IMR-90 (cell line): Measurements from ENCODE around the gene FRAS1. TPM values are rescaled to one million over a fixed set of nuclear protein-coding genes. Genes with fewer than 3 reads are reported as not detected.

ENCODE experiments used
- ATAC-seq: fragments of 200-7000 bp; cut with Tn5 transposase; 2 replicates; pipeline ENCODE4 v1.9.1; 2020; ENCODE audit warnings: low read depth, mild to moderate bottlenecking, moderate library complexity
- BruUV-seq: library from RNA; stranded (reverse); fragments of 400-500 nt; replicated peaks from 2 replicates; lab custom pipeline; 2021; lab: Mats Ljungman, UMichigan
- CTCF ChIA-PET: fragments of 300-600 bp; formaldehyde crosslinking; extraction: SDS; loops from one replicate; lab custom pipeline; 2021; ENCODE audit warnings: antibody characterized with exemption; lab: Yijun Ruan, JAX
- POLR2A ChIA-PET: fragments of 300-600 bp; sonication (Branson Sonifier 250); formaldehyde crosslinking; loops from one replicate; lab custom pipeline; 2022; ENCODE audit warnings: antibody characterized with exemption; ENCODE audit not compliant: unreplicated experiment; lab: Charles Lee
- DNase-seq: peaks from one replicate; pipeline ENCODE4 v3.0.0; 2013
- H2AFZ ChIP-seq: replicated peaks from 2 replicates; pipeline ENCODE3; 2013; ENCODE audit warnings: low read length, mild to moderate bottlenecking; ENCODE audit not compliant: poor library complexity
- H2AK5ac ChIP-seq: 2 replicates; pipeline ENCODE4 v1.6.1; 2013; ENCODE audit warnings: low read depth, low read length, inconsistent platforms
- H2AK9ac ChIP-seq: replicated peaks from 2 replicates; pipeline ENCODE3; 2013; ENCODE audit warnings: mild to moderate bottlenecking, low read depth, low read length, moderate library complexity; ENCODE audit not compliant: poor library complexity
- H2BK120ac ChIP-seq: 2 replicates; pipeline ENCODE4 v1.6.1; 2013; ENCODE audit warnings: low read depth, low read length, inconsistent platforms
- H2BK15ac ChIP-seq: 3 replicates; pipeline ENCODE4 v1.6.1; 2013; ENCODE audit warnings: low read depth, low read length, inconsistent platforms
- H2BK20ac ChIP-seq: 2 replicates; pipeline ENCODE4 v1.6.1; 2013; ENCODE audit warnings: low read depth, mild to moderate bottlenecking, inconsistent platforms, low read length, moderate library complexity
- H2BK5ac ChIP-seq: 2 replicates; pipeline ENCODE4 v1.6.1; 2013; ENCODE audit warnings: mild to moderate bottlenecking, low read depth, low read length, inconsistent platforms; ENCODE audit not compliant: poor library complexity, severe bottlenecking
- H3K14ac ChIP-seq: replicated peaks from 2 replicates; pipeline ENCODE4 v1.6.1; 2013; ENCODE audit warnings: low read depth, low read length, inconsistent platforms
- H3K18ac ChIP-seq: 2 replicates; pipeline ENCODE4 v1.6.1; 2013; ENCODE audit warnings: low read depth, low read length, control low read depth
- H3K23ac ChIP-seq: 2 replicates; pipeline ENCODE4 v1.6.1; 2013; ENCODE audit warnings: low read depth, low read length, inconsistent platforms
- H3K27ac ChIP-seq: 2 replicates; pipeline ENCODE4 v1.5.1; 2013; ENCODE audit warnings: mild to moderate bottlenecking, control low read depth, low read length; ENCODE audit not compliant: insufficient read depth
- H3K27me3 ChIP-seq: 2 replicates; pipeline ENCODE4 v1.6.1; 2013; ENCODE audit warnings: low read length; ENCODE audit not compliant: control insufficient read depth, insufficient read depth
- H3K36me3 ChIP-seq: 2 replicates; pipeline ENCODE4 v1.6.1; 2013; ENCODE audit warnings: low read length, mixed read lengths; ENCODE audit not compliant: control insufficient read depth, insufficient read depth
- H3K4ac ChIP-seq: 2 replicates; pipeline ENCODE4 v1.6.1; 2013; ENCODE audit warnings: low read depth, low read length, inconsistent platforms
- H3K4me1 ChIP-seq: 2 replicates; pipeline ENCODE4 v1.6.1; 2013; ENCODE audit warnings: low read length, mixed read lengths; ENCODE audit not compliant: control insufficient read depth, insufficient read depth
- H3K4me2 ChIP-seq: 2 replicates; pipeline ENCODE4 v1.6.1; 2013; ENCODE audit warnings: low read depth, mild to moderate bottlenecking, control low read depth, low read length, moderate library complexity
- H3K4me3 ChIP-seq: 2 replicates; pipeline ENCODE4 v1.5.1; 2013; ENCODE audit warnings: low read depth, mild to moderate bottlenecking, control low read depth, low read length, moderate library complexity; ENCODE audit not compliant: insufficient read depth
- H3K56ac ChIP-seq: 2 replicates; pipeline ENCODE4 v1.6.1; 2013; ENCODE audit warnings: low read length, inconsistent platforms; ENCODE audit not compliant: insufficient read depth; ENCODE audit errors: extremely low read depth
- H3K79me1 ChIP-seq, 2 experiments: 2 replicates each; pipeline ENCODE4 v1.6.1; 2013; ENCODE audit warnings: low read length in 2 of 2, inconsistent platforms in 1 of 2, low read depth in 1 of 2
- H3K9ac ChIP-seq: 2 replicates; pipeline ENCODE4 v1.6.1; 2013; ENCODE audit warnings: low read depth, low read length, control low read depth
- H3K9me1 ChIP-seq: 2 replicates; pipeline ENCODE4 v1.6.1; 2013; ENCODE audit warnings: low read length, inconsistent platforms; ENCODE audit not compliant: insufficient read depth
- H3K9me3 ChIP-seq: 2 replicates; pipeline ENCODE4 v1.6.1; 2013; ENCODE audit warnings: low read length; ENCODE audit not compliant: control insufficient read depth, insufficient read depth
- H4K20me1 ChIP-seq: 2 replicates; pipeline ENCODE4 v1.6.1; 2013; ENCODE audit warnings: low read length, inconsistent platforms; ENCODE audit not compliant: insufficient read depth
- H4K5ac ChIP-seq: 2 replicates; pipeline ENCODE4 v1.6.1; 2013; ENCODE audit warnings: mild to moderate bottlenecking, low read depth, low read length, control low read depth
- H4K8ac ChIP-seq, 2 experiments: 2 replicates each; pipeline ENCODE4 v1.6.1; 2013; ENCODE audit warnings: low read depth in 2 of 2, low read length in 2 of 2, control low read depth in 1 of 2, inconsistent platforms in 1 of 2
- H4K91ac ChIP-seq: 2 replicates; pipeline ENCODE4 v1.6.1; 2013; ENCODE audit warnings: low read depth, low read length, inconsistent platforms; ENCODE audit not compliant: insufficient read depth
- BHLHE40 ChIP-seq: fragments of 150-350 bp; IDR thresholded peaks from 2 replicates; pipeline ENCODE4 v1.6.1; 2016; ENCODE audit warnings: mild to moderate bottlenecking, low read depth, low read length
- CEBPB ChIP-seq: IDR thresholded peaks from 2 replicates; pipeline ENCODE4 v1.6.1; 2012; ENCODE audit warnings: low read depth, low read length, improper control_type of control experiment
- CHD1 ChIP-seq: IDR thresholded peaks from 2 replicates; pipeline ENCODE4 v1.6.1; 2012; ENCODE audit warnings: low read depth, low read length, improper control_type of control experiment
- FOS ChIP-seq: fragments of 150-350 bp; IDR thresholded peaks from 2 replicates; pipeline ENCODE4 v1.6.1; 2016; ENCODE audit warnings: low read depth, low read length
- MAFK ChIP-seq: IDR thresholded peaks from 2 replicates; pipeline ENCODE4 v1.6.1; 2012; ENCODE audit warnings: low read depth, low read length, improper control_type of control experiment
- MAZ ChIP-seq: IDR thresholded peaks from 2 replicates; pipeline ENCODE4 v1.6.1; 2012; ENCODE audit warnings: low read depth, mild to moderate bottlenecking, low read length, improper control_type of control experiment, moderate library complexity, borderline replicate concordance
- MXI1 ChIP-seq: IDR thresholded peaks from 2 replicates; pipeline ENCODE4 v1.6.1; 2012; ENCODE audit warnings: low read depth, mild to moderate bottlenecking, low read length, moderate library complexity, borderline replicate concordance
- NFE2L2 ChIP-seq: fragments of 150-350 bp; IDR thresholded peaks from 2 replicates; pipeline ENCODE4 v1.6.1; 2016; ENCODE audit warnings: low read depth, mild to moderate bottlenecking, low read length
- POLR2A ChIP-seq: IDR thresholded peaks from 2 replicates; pipeline ENCODE4 v1.6.1; 2012; ENCODE audit warnings: mild to moderate bottlenecking, low read depth, low read length
- RAD21 ChIP-seq: IDR thresholded peaks from 2 replicates; pipeline ENCODE4 v1.6.1; 2012; ENCODE audit warnings: low read length, improper control_type of control experiment
- RCOR1 ChIP-seq: IDR thresholded peaks from 2 replicates; pipeline ENCODE4 v1.6.1; 2012; ENCODE audit warnings: mild to moderate bottlenecking, low read length, improper control_type of control experiment; ENCODE audit not compliant: insufficient replicate concordance
- RFX5 ChIP-seq: IDR thresholded peaks from 2 replicates; pipeline ENCODE4 v1.8.0; 2012; ENCODE audit warnings: low read depth, mild to moderate bottlenecking, low read length, moderate library complexity
- SMC3 ChIP-seq: fragments of 150-350 bp; IDR thresholded peaks from 2 replicates; pipeline ENCODE4 v1.6.1; 2016; ENCODE audit warnings: low read depth, mild to moderate bottlenecking, antibody characterized with exemption, low read length, moderate library complexity
- WGBS, 2 experiments: methylation state at CpG; one replicate each; pipeline versions ENCODE4 v1.1.5 to v1.1.7; 2013; ENCODE audit warnings: missing lambda C conversion rate in 2 of 2; ENCODE audit not compliant: insufficient read length in 1 of 2; ENCODE audit errors: extremely low coverage in 2 of 2; 5-methylcytosine and 5-hydroxymethylcytosine counted together
- dilution Hi-C: fragments of 300-500 bp; cut with HindIII; formaldehyde crosslinking; loops from one replicate; pipeline ENCODE4 v1.14.3; 2018; ENCODE audit warnings: low sequenced_read_pairs; ENCODE audit not compliant: unreplicated experiment
- in situ Hi-C: fragments of 300-500 bp; cut with MboI; formaldehyde crosslinking; loops from 3 replicates; pipeline ENCODE4 v1.14.3; 2019; ENCODE audit warnings: low sequenced_read_pairs, inconsistent platforms, mixed read lengths
- intact Hi-C: fragments of 100-400 bp; cut with micrococcal nuclease; formaldehyde crosslinking; loops from 2 replicates; pipeline ENCODE4 v1.10.0; 2022
- polyA plus RNA-seq, 3 experiments: library from polyadenylated mRNA; depleted of rRNA; stranded (reverse); fragments of >200 nt; gene quantifications; 2 replicates each; pipeline ENCODE4 v1.2.3, GENCODE V29; 2012; ENCODE audit warnings: low replicate concordance in 1 of 3
- total RNA-seq: library from RNA; depleted of rRNA; stranded (reverse); fragments of >200 nt; gene quantifications from 2 replicates; pipeline ENCODE4 v1.2.3, GENCODE V29; 2012
- TF ChIP-seq, protein P1 (sequence below): fragments of 150-350 bp; IDR thresholded peaks from 2 replicates; pipeline ENCODE4 v1.6.1; 2016; ENCODE audit warnings: low read depth, mild to moderate bottlenecking, low read length, moderate library complexity, borderline replicate concordance
- TF ChIP-seq, protein P2 (sequence below): fragments of 150-350 bp; IDR thresholded peaks from 2 replicates; pipeline ENCODE4 v1.6.1; 2017; ENCODE audit warnings: mild to moderate bottlenecking, antibody characterized with exemption, low read length, low read depth
- TF ChIP-seq, protein P3 (sequence below): conservative IDR thresholded peaks from 2 replicates; pipeline ENCODE4 v1.5.1; 2012; ENCODE audit warnings: mild to moderate bottlenecking, low read depth, low read length, improper control_type of control experiment

The FRAS1 gene
- total and polyA plus RNA-seq, 2 of the 4 experiments (the other 2 are of a cell fraction), result under 0.01 to 0.03 TPM

DNA sequence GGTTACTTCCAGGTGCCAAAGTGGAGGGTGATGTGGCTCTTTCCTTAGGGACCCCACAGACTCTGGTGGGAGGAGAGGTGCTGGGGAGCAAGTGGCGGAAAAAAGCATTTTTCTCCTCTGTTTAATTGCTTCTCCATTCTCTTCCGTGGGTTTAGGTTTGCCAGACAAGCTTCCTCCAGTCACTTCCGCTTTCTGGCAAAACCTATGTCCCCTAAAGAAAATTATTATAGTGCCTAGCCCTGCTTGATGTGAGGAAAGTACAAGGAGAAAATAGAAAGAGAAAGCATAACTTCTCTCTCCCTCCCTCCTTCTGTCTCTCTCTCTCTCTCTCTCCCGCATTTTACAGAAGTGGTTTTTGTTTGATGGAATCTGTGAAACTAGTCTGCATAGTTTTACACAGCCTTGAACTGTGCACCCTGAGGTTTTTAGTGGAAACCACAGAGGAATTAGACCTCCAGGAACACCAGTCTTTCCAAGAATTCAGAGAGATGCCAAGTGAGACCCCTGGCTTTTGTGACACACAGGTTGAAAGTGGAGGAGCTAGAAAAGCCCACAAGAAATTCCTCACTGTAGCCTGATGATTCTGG is 263.3 kb downstream of the FRAS1 start:
- H3K18ac ChIP-seq, result no peak overlapping the region
- ATAC-seq (no peak), DNase-seq (no peak)
- no CpG with 5 or more reads among the region's 4 CpGs for WGBS, 2 experiments
- H2AK5ac ChIP-seq, result no peak overlapping the region
- no peak overlapping the region for H3K9ac ChIP-seq
- H3K14ac ChIP-seq, result no peak overlapping the region
- H3K23ac ChIP-seq, result no peak overlapping the region
- TF ChIP-seq NFE2L2 (no peak), CEBPB (no peak), CHD1 (no peak), SMC3 (no peak), RCOR1 (no peak), POLR2A (no peak), MAFK (no peak), RAD21 (no peak), RFX5 (no peak), MAZ (no peak), MXI1 (no peak), BHLHE40 (no peak), FOS (no peak)
- TF ChIP-seq, protein P1, sequence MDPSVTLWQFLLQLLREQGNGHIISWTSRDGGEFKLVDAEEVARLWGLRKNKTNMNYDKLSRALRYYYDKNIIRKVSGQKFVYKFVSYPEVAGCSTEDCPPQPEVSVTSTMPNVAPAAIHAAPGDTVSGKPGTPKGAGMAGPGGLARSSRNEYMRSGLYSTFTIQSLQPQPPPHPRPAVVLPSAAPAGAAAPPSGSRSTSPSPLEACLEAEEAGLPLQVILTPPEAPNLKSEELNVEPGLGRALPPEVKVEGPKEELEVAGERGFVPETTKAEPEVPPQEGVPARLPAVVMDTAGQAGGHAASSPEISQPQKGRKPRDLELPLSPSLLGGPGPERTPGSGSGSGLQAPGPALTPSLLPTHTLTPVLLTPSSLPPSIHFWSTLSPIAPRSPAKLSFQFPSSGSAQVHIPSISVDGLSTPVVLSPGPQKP, result no peak
- TF ChIP-seq, protein P2, sequence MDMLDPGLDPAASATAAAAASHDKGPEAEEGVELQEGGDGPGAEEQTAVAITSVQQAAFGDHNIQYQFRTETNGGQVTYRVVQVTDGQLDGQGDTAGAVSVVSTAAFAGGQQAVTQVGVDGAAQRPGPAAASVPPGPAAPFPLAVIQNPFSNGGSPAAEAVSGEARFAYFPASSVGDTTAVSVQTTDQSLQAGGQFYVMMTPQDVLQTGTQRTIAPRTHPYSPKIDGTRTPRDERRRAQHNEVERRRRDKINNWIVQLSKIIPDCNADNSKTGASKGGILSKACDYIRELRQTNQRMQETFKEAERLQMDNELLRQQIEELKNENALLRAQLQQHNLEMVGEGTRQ, result no peak
- TF ChIP-seq, protein P3, sequence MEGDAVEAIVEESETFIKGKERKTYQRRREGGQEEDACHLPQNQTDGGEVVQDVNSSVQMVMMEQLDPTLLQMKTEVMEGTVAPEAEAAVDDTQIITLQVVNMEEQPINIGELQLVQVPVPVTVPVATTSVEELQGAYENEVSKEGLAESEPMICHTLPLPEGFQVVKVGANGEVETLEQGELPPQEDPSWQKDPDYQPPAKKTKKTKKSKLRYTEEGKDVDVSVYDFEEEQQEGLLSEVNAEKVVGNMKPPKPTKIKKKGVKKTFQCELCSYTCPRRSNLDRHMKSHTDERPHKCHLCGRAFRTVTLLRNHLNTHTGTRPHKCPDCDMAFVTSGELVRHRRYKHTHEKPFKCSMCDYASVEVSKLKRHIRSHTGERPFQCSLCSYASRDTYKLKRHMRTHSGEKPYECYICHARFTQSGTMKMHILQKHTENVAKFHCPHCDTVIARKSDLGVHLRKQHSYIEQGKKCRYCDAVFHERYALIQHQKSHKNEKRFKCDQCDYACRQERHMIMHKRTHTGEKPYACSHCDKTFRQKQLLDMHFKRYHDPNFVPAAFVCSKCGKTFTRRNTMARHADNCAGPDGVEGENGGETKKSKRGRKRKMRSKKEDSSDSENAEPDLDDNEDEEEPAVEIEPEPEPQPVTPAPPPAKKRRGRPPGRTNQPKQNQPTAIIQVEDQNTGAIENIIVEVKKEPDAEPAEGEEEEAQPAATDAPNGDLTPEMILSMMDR, result no peak
- no TSS peak for BruUV-seq
- dilution Hi-C loops (no loop called here), in situ Hi-C loops (no loop called here), intact Hi-C loops (loop anchor here (2.0 kb wide), 1 partner anchor 26 kb away; no protein-coding TSS in a partner anchor)
- no peaks in the 10 kb centered on the region for H3K9me3 ChIP-seq
- no peaks in the 10 kb centered on the region for H4K20me1 ChIP-seq
- no peak overlapping the region for H3K27ac ChIP-seq
- H2BK15ac ChIP-seq, result no peak overlapping the region
- H3K79me1 ChIP-seq, result no peaks in the 10 kb centered on the region
- no peaks in the 10 kb centered on the region for H3K9me1 ChIP-seq
- H2BK120ac ChIP-seq, result no peak overlapping the region
- H3K56ac ChIP-seq, result no peak overlapping the region
- no peak overlapping the region for H2BK20ac ChIP-seq
- no peaks in the 10 kb centered on the region for H3K36me3 ChIP-seq
- H3K4me1 ChIP-seq, result no peaks in the 10 kb centered on the region
- ChIA-PET CTCF (no interaction called here), POLR2A (no interaction called here)
- no peak overlapping the region for H3K4me3 ChIP-seq
- H3K4ac ChIP-seq, result no peak overlapping the region
- H4K5ac ChIP-seq, result no peak overlapping the region
- no peak overlapping the region for H2AK9ac ChIP-seq
- no peak overlapping the region for H2AFZ ChIP-seq
- no peak overlapping the region for H2BK5ac ChIP-seq
- H4K91ac ChIP-seq, result no peak overlapping the region
- H4K8ac ChIP-seq, result no peak overlapping the region
- H3K27me3 ChIP-seq, result peaks cover 7% of the 10 kb centered on the region
- H3K4me2 ChIP-seq, result no peak overlapping the region
